ENCODE measurements around the gene MOBP. TPM values are rescaled to one million over a fixed set of nuclear protein-coding genes. Genes with fewer than 3 reads are reported as not detected.
"Not testable (repeated sequence)": the region's sequence is repeated elsewhere in the genome, so short reads cannot be mapped to it uniquely, and the experiment has no call there.

Gene MOBP
- total RNA-seq, 1 donor from 2014 or later = not detected

- Mint-ChIP-seq H3K36me3 (ENCODE audit: unreplicated experiment) (no peaks in the 10 kb centered on the region), H3K27me3 (ENCODE audit: unreplicated experiment) (peaks cover 1% of the 10 kb centered on the region), H3K4me1 (ENCODE audit: low read depth, unreplicated experiment) (no peaks in the 10 kb centered on the region), H3K27ac (ENCODE audit: unreplicated experiment) (no peak overlapping the region), H3K9me3 (ENCODE audit: unreplicated experiment) (no peaks in the 10 kb centered on the region), H3K4me3 (ENCODE audit: unreplicated experiment) (no peak overlapping the region)
- no peak for DNase-seq
- no peak for TF ChIP-seq CTCF (IDR thresholded peaks at IDR 0.05; ENCODE audit: partially characterized antibody, unreplicated experiment)
These were observed 17.7 kb upstream of the MOBP start for GRCh38 chr3:39449796-39450195.

- no peak for DNase-seq
- Mint-ChIP-seq H3K27me3 (ENCODE audit: unreplicated experiment) (peaks cover 1% of the 10 kb centered on the region), H3K9me3 (ENCODE audit: unreplicated experiment) (no peaks in the 10 kb centered on the region), H3K4me3 (ENCODE audit: unreplicated experiment) (no peak overlapping the region), H3K36me3 (ENCODE audit: unreplicated experiment) (no peaks in the 10 kb centered on the region), H3K27ac (ENCODE audit: unreplicated experiment) (no peak overlapping the region), H3K4me1 (ENCODE audit: low read depth, unreplicated experiment) (no peaks in the 10 kb centered on the region)
- no peak for TF ChIP-seq CTCF (IDR thresholded peaks at IDR 0.05; ENCODE audit: partially characterized antibody, unreplicated experiment)
These were observed 14.3 kb upstream of the MOBP start for GRCh38 chr3:39453134-39453533.

GRCh38 chr3:39453872-39454271 lies 13.6 kb upstream of the MOBP start:
- H3K4me3 Mint-ChIP-seq (ENCODE audit: unreplicated experiment); H3K36me3 Mint-ChIP-seq (ENCODE audit: unreplicated experiment); DNase-seq; H3K27ac Mint-ChIP-seq (ENCODE audit: unreplicated experiment); H3K9me3 Mint-ChIP-seq (ENCODE audit: unreplicated experiment); H3K27me3 Mint-ChIP-seq (ENCODE audit: unreplicated experiment); H3K4me1 Mint-ChIP-seq (ENCODE audit: low read depth, unreplicated experiment): not testable (repeated sequence)

- Mint-ChIP-seq H3K27ac (ENCODE audit: unreplicated experiment) (no peak overlapping the region), H3K36me3 (ENCODE audit: unreplicated experiment) (no peaks in the 10 kb centered on the region), H3K4me1 (ENCODE audit: low read depth, unreplicated experiment) (no peaks in the 10 kb centered on the region), H3K4me3 (ENCODE audit: unreplicated experiment) (no peak overlapping the region), H3K9me3 (ENCODE audit: unreplicated experiment) (no peaks in the 10 kb centered on the region), H3K27me3 (ENCODE audit: unreplicated experiment) (peaks cover 3% of the 10 kb centered on the region)
- no peak for TF ChIP-seq CTCF (IDR thresholded peaks at IDR 0.05; ENCODE audit: partially characterized antibody, unreplicated experiment)
- DNase-seq = no peak
These were observed 12.8 kb upstream of the MOBP start for GRCh38 chr3:39454591-39455217.

GRCh38 chr3:39456159-39456558 lies 11.3 kb upstream of the MOBP start:
- H3K9me3 Mint-ChIP-seq (ENCODE audit: unreplicated experiment) = no peaks in the 10 kb centered on the region
- no peak for TF ChIP-seq CTCF (IDR thresholded peaks at IDR 0.05; ENCODE audit: partially characterized antibody, unreplicated experiment)
- no peak for DNase-seq
- peaks cover 5% of the 10 kb centered on the region for H3K27me3 Mint-ChIP-seq (ENCODE audit: unreplicated experiment)
- no peak overlapping the region for H3K4me3 Mint-ChIP-seq (ENCODE audit: unreplicated experiment)
- H3K27ac Mint-ChIP-seq (ENCODE audit: unreplicated experiment) = no peak overlapping the region
- no peaks in the 10 kb centered on the region for H3K4me1 Mint-ChIP-seq (ENCODE audit: low read depth, unreplicated experiment)
- H3K36me3 Mint-ChIP-seq (ENCODE audit: unreplicated experiment) = no peaks in the 10 kb centered on the region

Data from glutamatergic neuron (in vitro differentiated cells).